LHCN-M2 (cell line): ENCODE data around the gene GEMIN4. TPM values are rescaled to one million over a fixed set of nuclear protein-coding genes. Genes with fewer than 3 reads are reported as not detected.
A peak's percentile ranks its signal among the peaks of the same experiment; 100 is the strongest.
"Not testable (repeated sequence)": the region's sequence is repeated elsewhere in the genome, so short reads cannot be mapped to it uniquely, and the experiment has no call there.

ENCODE experiments used
- DNase-seq: peaks from one replicate; pipeline ENCODE4 v3.0.0-alpha.2; 2012; ENCODE audit warnings: low read depth
- total RNA-seq: library from RNA; depleted of rRNA; stranded (reverse); fragments of >200 nt; gene quantifications from 2 replicates; pipeline ENCODE4 v1.2.3, GENCODE V29; 2014; rRNA removed

The GEMIN4 gene
- total RNA-seq, 1 experiment from 2014 or later: 23.0 TPM

GRCh38 chr17:703081-703875 is 48.8 kb downstream of the GEMIN4 start:
- no peak for DNase-seq

- DNase-seq: peak; percentile 35
These were observed 51.5 kb downstream of the GEMIN4 start for GRCh38 chr17:700504-701094.

- peak; percentile 9 for DNase-seq
These were observed 52.7 kb downstream of the GEMIN4 start for GRCh38 chr17:699345-699744.

GRCh38 chr17:698096-698495 is 54.0 kb downstream of the GEMIN4 start:
- DNase-seq: not testable (repeated sequence)

- DNase-seq: no peak
These were observed 54.4 kb downstream of the GEMIN4 start for GRCh38 chr17:697682-698081.

GRCh38 chr17:696369-696768 is 55.7 kb downstream of the GEMIN4 start:
- no peak for DNase-seq

Other genes with a start within 250 kb of the GEMIN4 start
- gene VPS53, start 37.4 kb downstream of the GEMIN4 start, total RNA-seq: 9.0 and 15.8 TPM in 2 replicates
- 20.7 and 22.7 TPM in 2 replicates for gene TLCD3A, start 19.7 kb downstream of the GEMIN4 start, total RNA-seq
- 88.9 and 104 TPM in 2 replicates for gene GLOD4, start 30.0 kb upstream of the GEMIN4 start, total RNA-seq
- 22.6 and 23.9 TPM in 2 replicates for gene MRM3, start 30.1 kb upstream of the GEMIN4 start, total RNA-seq
- 9.6 and 12.9 TPM in 2 replicates for gene NXN, start 227.5 kb upstream of the GEMIN4 start, total RNA-seq
- 24.6 and 29.2 TPM in 2 replicates for gene TIMM22, start 244.9 kb upstream of the GEMIN4 start, total RNA-seq